Osteoblast (primary cell): ENCODE data around the gene FRRS1L. TPM values are rescaled to one million over a fixed set of nuclear protein-coding genes. Genes with fewer than 3 reads are reported as not detected.

Source experiments
- DNase-seq: peaks from one replicate; pipeline ENCODE4 v3.0.0; 2011; ENCODE audit warnings: low spot score, mixed read lengths; ENCODE audit not compliant: insufficient read length; ENCODE audit errors: missing footprints
- H2AFZ ChIP-seq: 2 replicates; pipeline ENCODE4 v1.6.0; 2011; ENCODE audit warnings: mild to moderate bottlenecking, low read length
- H3K27ac ChIP-seq: 2 replicates; pipeline ENCODE4 v1.5.1; 2011; ENCODE audit warnings: mild to moderate bottlenecking, low read depth, low read length, moderate library complexity
- H3K27me3 ChIP-seq: 2 replicates; pipeline ENCODE4 v1.6.0; 2012; ENCODE audit warnings: mild to moderate bottlenecking, control low read depth, inconsistent platforms, low read length, moderate library complexity; ENCODE audit not compliant: insufficient read depth
- H3K36me3 ChIP-seq: 2 replicates; pipeline ENCODE4 v1.5.1; 2011; ENCODE audit warnings: mild to moderate bottlenecking, low read length, control low read depth, moderate library complexity; ENCODE audit not compliant: insufficient read depth
- H3K4me1 ChIP-seq: 2 replicates; pipeline ENCODE4 v1.5.1; 2011; ENCODE audit warnings: mild to moderate bottlenecking, low read length, control low read depth, moderate library complexity; ENCODE audit not compliant: insufficient read depth
- H3K4me2 ChIP-seq: 2 replicates; pipeline ENCODE4 v1.6.0; 2011; ENCODE audit warnings: mild to moderate bottlenecking, low read length; ENCODE audit not compliant: insufficient read depth
- H3K4me3 ChIP-seq: fragments of 200-600 bp; sonication (generic); 3 replicates; pipeline ENCODE4 v1.5.1; 2012; ENCODE audit warnings: mild to moderate bottlenecking, low read length, inconsistent platforms; ENCODE audit not compliant: insufficient read depth
- H3K79me2 ChIP-seq: 2 replicates; pipeline ENCODE4 v1.6.0; 2012; ENCODE audit warnings: mild to moderate bottlenecking, low read length, control low read depth, inconsistent platforms; ENCODE audit not compliant: insufficient read depth
- H3K9me3 ChIP-seq: 2 replicates; pipeline ENCODE4 v1.5.1; 2011; ENCODE audit warnings: low read depth, low read length, control low read depth
- H4K20me1 ChIP-seq: 2 replicates; pipeline ENCODE4 v1.6.0; 2012; ENCODE audit warnings: mild to moderate bottlenecking, low read length, control low read depth; ENCODE audit not compliant: insufficient read depth
- CTCF ChIP-seq: IDR thresholded peaks from 2 replicates; pipeline ENCODE4 v1.5.1; 2011; ENCODE audit warnings: mild to moderate bottlenecking, low read depth, low read length, moderate library complexity; ENCODE audit errors: extremely low read depth
- total RNA-seq: library from RNA; depleted of rRNA; stranded (reverse); fragments of >200 nt; gene quantifications from 2 replicates; pipeline ENCODE4 v1.2.3, GENCODE V29; 2012

The FRRS1L gene
- total RNA-seq, 1 donor = 0.36 TPM

- Histone ChIP-seq H3K79me2 (no peaks in the 10 kb centered on the region), H4K20me1 (no peaks in the 10 kb centered on the region), H3K4me2 (no peak overlapping the region), H2AFZ (no peak overlapping the region), H3K9me3 (no peaks in the 10 kb centered on the region), H3K27me3 (peaks cover 26% of the 10 kb centered on the region), H3K27ac (no peak overlapping the region), H3K4me1 (no peaks in the 10 kb centered on the region), H3K4me3 (no peak overlapping the region), H3K36me3 (no peaks in the 10 kb centered on the region)
- DNase-seq = no peak
- TF ChIP-seq CTCF = no peak
Measured at GRCh38 chr9:109199676-109200075, 32.6 kb upstream of the FRRS1L start.

GRCh38 chr9:109198736-109199382 lies 31.8 kb upstream of the FRRS1L start:
- no peaks in the 10 kb centered on the region for H4K20me1 ChIP-seq
- H3K4me3 ChIP-seq = no peak overlapping the region
- no peaks in the 10 kb centered on the region for H3K79me2 ChIP-seq
- no peaks in the 10 kb centered on the region for H3K9me3 ChIP-seq
- no peak for DNase-seq
- H3K4me1 ChIP-seq = no peaks in the 10 kb centered on the region
- H3K27me3 ChIP-seq = peaks cover 28% of the 10 kb centered on the region
- no peak overlapping the region for H3K27ac ChIP-seq
- H3K36me3 ChIP-seq = no peaks in the 10 kb centered on the region
- no peak overlapping the region for H2AFZ ChIP-seq
- TF ChIP-seq CTCF = no peak
- no peak overlapping the region for H3K4me2 ChIP-seq

- no peaks in the 10 kb centered on the region for H3K9me3 ChIP-seq
- no peak for TF ChIP-seq CTCF
- no peaks in the 10 kb centered on the region for H4K20me1 ChIP-seq
- H3K27ac ChIP-seq = no peak overlapping the region
- H3K27me3 ChIP-seq = peaks cover 16% of the 10 kb centered on the region
- H3K4me3 ChIP-seq = no peak overlapping the region
- no peaks in the 10 kb centered on the region for H3K79me2 ChIP-seq
- H3K4me2 ChIP-seq = no peak overlapping the region
- no peak for DNase-seq
- no peak overlapping the region for H2AFZ ChIP-seq
- no peaks in the 10 kb centered on the region for H3K36me3 ChIP-seq
- no peaks in the 10 kb centered on the region for H3K4me1 ChIP-seq
Measured at GRCh38 chr9:109193974-109194556, 27.0 kb upstream of the FRRS1L start.

- DNase-seq = no peak
- Histone ChIP-seq H3K4me1 (no peaks in the 10 kb centered on the region), H3K36me3 (no peaks in the 10 kb centered on the region), H3K4me2 (no peak overlapping the region), H4K20me1 (no peaks in the 10 kb centered on the region), H3K4me3 (no peak overlapping the region), H3K9me3 (no peaks in the 10 kb centered on the region), H3K27me3 (peaks cover 8% of the 10 kb centered on the region), H3K79me2 (no peaks in the 10 kb centered on the region), H3K27ac (no peak overlapping the region), H2AFZ (no peak overlapping the region)
- TF ChIP-seq CTCF = peak; percentile 70
Measured at GRCh38 chr9:109192732-109193361, 25.8 kb upstream of the FRRS1L start.
